ENCODE data around the gene CADPS2. TPM values are rescaled to one million over a fixed set of nuclear protein-coding genes. Genes with fewer than 3 reads are reported as not detected.

Gene CADPS2
- total RNA-seq, 2 experiments from 2014 or later, result not detected

GRCh38 chr7:122663733-122664132 is 222.5 kb downstream of the CADPS2 start:
- ATAC-seq (no peak), DNase-seq (no peak)
- Mint-ChIP-seq H3K27ac (no peak overlapping the region), H3K9me3 (no peaks in the 10 kb centered on the region), H3K4me1 (ENCODE audit: low read depth) (no peaks in the 10 kb centered on the region), H3K27me3 (no peaks in the 10 kb centered on the region), H3K4me3 (no peak overlapping the region), H3K36me3 (ENCODE audit: low read depth) (no peaks in the 10 kb centered on the region)
- POLR2A ChIA-PET, result no interaction called here
- CTCF ChIA-PET, result no interaction called here
- TF ChIP-seq CTCF (IDR thresholded peaks at IDR 0.05), result no peak
- intact Hi-C loops (cut with micrococcal nuclease), result no loop called here

GRCh38 chr7:122658856-122659255 is 227.4 kb downstream of the CADPS2 start:
- no peak for TF ChIP-seq CTCF (IDR thresholded peaks at IDR 0.05)
- DNase-seq (no peak), ATAC-seq (no peak)
- intact Hi-C loops (cut with micrococcal nuclease), result no loop called here
- Mint-ChIP-seq H3K27ac (no peak overlapping the region), H3K4me3 (no peak overlapping the region), H3K27me3 (no peaks in the 10 kb centered on the region), H3K36me3 (ENCODE audit: low read depth) (no peaks in the 10 kb centered on the region), H3K9me3 (peaks cover 2% of the 10 kb centered on the region), H3K4me1 (ENCODE audit: low read depth) (no peaks in the 10 kb centered on the region)
- ChIA-PET CTCF (no interaction called here), POLR2A (no interaction called here)

- Mint-ChIP-seq H3K9me3 (peaks cover 2% of the 10 kb centered on the region), H3K27me3 (no peaks in the 10 kb centered on the region), H3K4me3 (no peak overlapping the region), H3K27ac (no peak overlapping the region), H3K36me3 (ENCODE audit: low read depth) (no peaks in the 10 kb centered on the region), H3K4me1 (ENCODE audit: low read depth) (no peaks in the 10 kb centered on the region)
- DNase-seq, result no peak
- ChIA-PET CTCF (no interaction called here), POLR2A (no interaction called here)
- no peak for TF ChIP-seq CTCF (IDR thresholded peaks at IDR 0.05)
- intact Hi-C loops (cut with micrococcal nuclease), result no loop called here
- ATAC-seq, result no peak
Observed at GRCh38 chr7:122653685-122654084, 232.6 kb downstream of the CADPS2 start.

GRCh38 chr7:122652876-122653275 is 233.4 kb downstream of the CADPS2 start:
- no peak for TF ChIP-seq CTCF (IDR thresholded peaks at IDR 0.05)
- POLR2A ChIA-PET, result no interaction called here
- Mint-ChIP-seq H3K9me3 (peaks cover 2% of the 10 kb centered on the region), H3K27me3 (no peaks in the 10 kb centered on the region), H3K36me3 (ENCODE audit: low read depth) (no peaks in the 10 kb centered on the region), H3K4me3 (no peak overlapping the region), H3K27ac (no peak overlapping the region), H3K4me1 (ENCODE audit: low read depth) (no peaks in the 10 kb centered on the region)
- intact Hi-C loops (cut with micrococcal nuclease), result no loop called here
- ATAC-seq, result no peak
- no peak for DNase-seq
- CTCF ChIA-PET, result no interaction called here

GRCh38 chr7:122651451-122651850 is 234.8 kb downstream of the CADPS2 start:
- Mint-ChIP-seq H3K36me3 (ENCODE audit: low read depth) (no peaks in the 10 kb centered on the region), H3K27ac (no peak overlapping the region)
- POLR2A ChIA-PET, result no interaction called here

More at GRCh38 chr7:122651451-122651850, 234.8 kb downstream of the CADPS2 start:
- CTCF ChIA-PET, result no interaction called here
- no peak for ATAC-seq
- H3K4me3 Mint-ChIP-seq, result no peak overlapping the region
- H3K27me3 Mint-ChIP-seq, result no peaks in the 10 kb centered on the region
- DNase-seq, result no peak
- TF ChIP-seq CTCF (IDR thresholded peaks at IDR 0.05), result no peak
- intact Hi-C loops (cut with micrococcal nuclease), result no loop called here
- no peaks in the 10 kb centered on the region for H3K4me1 Mint-ChIP-seq (ENCODE audit: low read depth)
- H3K9me3 Mint-ChIP-seq, result peaks cover 2% of the 10 kb centered on the region

All from activated CD8-positive, alpha-beta T cell treated with anti-CD3 and anti-CD28 coated beads for 36 hours (primary cell).